ENCODE data around the gene KLHL22. TPM values are rescaled to one million over a fixed set of nuclear protein-coding genes. Genes with fewer than 3 reads are reported as not detected.

The KLHL22 gene
- total RNA-seq, 1 donor, result 29.6 TPM

DNA sequence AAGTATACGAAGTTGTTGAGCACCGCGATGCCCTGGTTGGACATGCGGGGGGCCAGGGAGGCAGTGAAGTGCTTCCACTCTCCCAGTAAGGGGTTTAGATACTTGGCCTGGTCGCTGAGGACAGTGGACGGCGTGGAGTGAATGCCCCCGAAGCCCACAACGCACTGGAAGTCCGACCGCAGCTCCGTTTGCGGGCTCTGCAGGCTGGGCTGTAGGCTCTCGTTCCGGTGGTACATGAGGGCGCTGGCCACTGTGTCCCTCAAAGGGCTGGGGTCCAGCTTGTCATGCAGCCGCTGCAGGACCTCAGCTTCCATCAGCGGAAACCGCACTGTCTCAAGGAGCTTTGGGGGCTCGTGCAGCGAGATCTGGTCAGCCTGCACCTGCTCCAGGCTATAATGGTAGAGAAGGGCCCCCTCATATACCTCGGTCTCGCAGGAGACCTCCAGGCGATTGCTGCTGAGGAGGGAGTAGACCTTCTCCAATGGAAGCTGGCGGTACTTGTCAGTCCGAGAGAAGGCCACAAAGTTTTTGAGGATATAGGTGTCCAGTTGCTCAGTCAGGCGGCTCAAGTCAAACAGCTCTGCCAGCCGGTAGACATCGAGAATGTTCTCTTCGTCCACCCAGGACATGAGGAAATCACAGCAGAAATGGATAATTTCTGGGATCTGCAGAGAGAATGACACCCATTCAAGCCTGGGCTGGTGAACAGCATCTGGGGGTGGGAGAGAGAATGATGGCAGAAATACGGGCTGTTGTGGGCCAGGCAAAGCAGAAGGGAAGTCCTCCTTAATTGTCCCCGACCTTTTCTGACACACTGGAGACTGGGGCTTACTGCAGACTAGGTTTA, 30.5 kb downstream of the KLHL22 start:
- no peak for DNase-seq (ENCODE audit: low read depth)
- TF ChIP-seq, protein P1, sequence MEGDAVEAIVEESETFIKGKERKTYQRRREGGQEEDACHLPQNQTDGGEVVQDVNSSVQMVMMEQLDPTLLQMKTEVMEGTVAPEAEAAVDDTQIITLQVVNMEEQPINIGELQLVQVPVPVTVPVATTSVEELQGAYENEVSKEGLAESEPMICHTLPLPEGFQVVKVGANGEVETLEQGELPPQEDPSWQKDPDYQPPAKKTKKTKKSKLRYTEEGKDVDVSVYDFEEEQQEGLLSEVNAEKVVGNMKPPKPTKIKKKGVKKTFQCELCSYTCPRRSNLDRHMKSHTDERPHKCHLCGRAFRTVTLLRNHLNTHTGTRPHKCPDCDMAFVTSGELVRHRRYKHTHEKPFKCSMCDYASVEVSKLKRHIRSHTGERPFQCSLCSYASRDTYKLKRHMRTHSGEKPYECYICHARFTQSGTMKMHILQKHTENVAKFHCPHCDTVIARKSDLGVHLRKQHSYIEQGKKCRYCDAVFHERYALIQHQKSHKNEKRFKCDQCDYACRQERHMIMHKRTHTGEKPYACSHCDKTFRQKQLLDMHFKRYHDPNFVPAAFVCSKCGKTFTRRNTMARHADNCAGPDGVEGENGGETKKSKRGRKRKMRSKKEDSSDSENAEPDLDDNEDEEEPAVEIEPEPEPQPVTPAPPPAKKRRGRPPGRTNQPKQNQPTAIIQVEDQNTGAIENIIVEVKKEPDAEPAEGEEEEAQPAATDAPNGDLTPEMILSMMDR (IDR thresholded peaks at IDR 0.05; ENCODE audit: insufficient read depth, low read length), result no peak
- H3K4me3 ChIP-seq (ENCODE audit: low read depth, low read length), result no peak overlapping the region

DNA sequence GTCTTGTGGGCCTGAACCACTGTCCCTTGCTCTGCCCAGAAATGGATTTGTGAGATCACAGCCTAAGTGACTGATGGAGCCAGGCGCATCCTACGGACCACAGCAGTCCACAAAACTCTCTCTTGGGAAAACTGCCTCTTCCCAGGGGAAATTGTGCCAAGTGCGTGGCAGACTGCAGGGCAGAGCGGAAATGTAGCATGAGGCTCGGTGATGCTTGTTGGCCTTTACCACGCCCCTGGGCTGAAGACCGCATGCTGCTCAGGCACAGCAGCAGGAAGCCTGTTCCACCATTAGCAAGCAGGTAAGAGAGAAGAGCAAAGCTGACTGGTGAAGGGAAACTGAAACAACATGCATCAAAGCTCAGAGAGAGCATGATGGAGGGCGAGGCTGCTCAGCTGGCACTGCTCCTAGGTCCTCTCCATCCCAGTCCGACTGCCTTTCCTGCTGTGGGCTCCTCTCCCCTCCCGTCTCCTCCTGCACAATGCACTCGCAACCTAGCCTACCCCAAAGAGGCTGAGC, 31.4 kb downstream of the KLHL22 start:
- TF ChIP-seq, protein P1 (IDR thresholded peaks at IDR 0.05; ENCODE audit: insufficient read depth, low read length), result no peak
- DNase-seq (ENCODE audit: low read depth), result no peak
- H3K4me3 ChIP-seq (ENCODE audit: low read depth, low read length), result no peak overlapping the region

DNA sequence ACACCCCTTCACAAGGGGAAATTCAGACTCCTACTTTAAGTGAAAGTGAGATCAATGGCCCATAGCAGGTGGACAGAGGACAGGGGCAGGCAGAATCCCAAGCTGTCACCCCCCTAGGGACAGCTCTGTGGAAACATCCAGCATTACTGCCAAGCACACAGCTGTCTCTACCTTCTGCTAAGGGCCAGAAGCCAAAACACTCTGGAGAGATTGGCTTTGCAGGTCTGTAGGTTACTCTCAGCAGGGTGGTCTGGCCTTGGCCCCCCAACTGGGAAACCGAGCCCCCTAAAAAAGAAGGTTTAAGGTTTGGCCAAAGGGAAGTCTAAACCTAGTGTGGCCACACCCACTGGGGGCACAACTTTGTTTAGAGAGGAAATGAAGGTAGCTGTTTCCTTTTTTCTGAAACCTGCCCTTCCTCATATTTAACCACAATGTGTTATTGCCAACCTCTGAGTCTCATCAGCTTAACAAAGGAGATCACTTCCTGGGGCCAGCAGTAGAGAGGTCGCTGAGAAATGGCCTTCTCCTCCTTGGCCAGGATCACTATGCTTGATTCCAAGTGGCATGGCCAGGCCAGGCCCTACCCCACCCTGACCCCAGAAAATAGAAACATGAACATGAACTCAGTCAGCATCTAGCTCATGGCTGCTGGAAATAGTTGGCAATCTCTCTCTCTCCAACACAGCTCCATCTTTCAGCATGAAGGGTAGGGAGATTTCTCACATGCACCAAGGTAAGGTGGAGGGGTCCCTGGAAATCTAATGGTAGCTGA, 32.1 kb downstream of the KLHL22 start:
- TF ChIP-seq, protein P1 (IDR thresholded peaks at IDR 0.05; ENCODE audit: insufficient read depth, low read length), result no peak

DNA sequence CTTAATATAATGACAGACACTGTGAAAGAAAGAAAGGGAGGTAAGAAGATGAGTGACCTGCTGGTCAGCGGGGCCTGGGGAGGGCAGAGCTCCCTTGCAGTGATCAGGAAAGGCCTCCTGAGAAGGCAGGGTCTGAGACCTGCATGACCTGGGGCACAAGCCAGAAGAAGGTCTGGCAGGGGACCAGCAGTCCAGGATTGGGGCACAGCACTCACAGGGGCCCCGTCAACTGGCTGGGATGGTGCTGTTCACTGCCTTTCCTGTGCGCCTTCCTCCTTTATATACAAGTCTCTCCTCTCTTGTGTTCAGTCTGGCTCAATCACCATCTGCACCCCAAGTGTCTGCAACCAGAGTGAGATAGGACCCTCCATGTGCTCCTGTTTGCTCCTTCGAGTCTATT, 35.7 kb downstream of the KLHL22 start:
- no peak for DNase-seq (ENCODE audit: low read depth)
- TF ChIP-seq, protein P1 (IDR thresholded peaks at IDR 0.05; ENCODE audit: insufficient read depth, low read length), result no peak
- no peak overlapping the region for H3K4me3 ChIP-seq (ENCODE audit: low read depth, low read length)

More for the DNA sequence above, 32.1 kb downstream of the KLHL22 start:
- DNase-seq (ENCODE audit: low read depth), result no peak
- H3K4me3 ChIP-seq (ENCODE audit: low read depth, low read length), result no peak overlapping the region

DNA sequence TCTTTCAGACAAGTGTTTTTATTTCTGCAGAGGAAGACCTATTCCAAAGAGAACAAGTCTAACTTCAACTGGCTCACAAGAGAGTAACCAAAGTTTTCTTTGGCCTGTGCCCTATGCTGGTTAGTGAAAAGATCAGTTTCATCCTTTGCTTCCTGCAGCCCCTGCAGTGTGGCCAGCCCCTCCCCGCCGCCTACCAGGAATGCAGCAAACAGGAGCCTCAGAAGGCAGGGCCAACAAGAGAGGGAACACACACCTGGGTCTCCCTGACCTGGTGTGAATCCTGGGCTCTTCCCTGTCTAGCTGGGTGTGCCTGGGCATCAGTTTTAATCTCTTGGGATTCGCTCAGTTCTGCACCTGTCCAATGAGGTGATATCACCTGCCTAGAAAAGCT, 36.4 kb downstream of the KLHL22 start:
- H3K4me3 ChIP-seq (ENCODE audit: low read depth, low read length), result no peak overlapping the region
- no peak for DNase-seq (ENCODE audit: low read depth)
- TF ChIP-seq, protein P1 (IDR thresholded peaks at IDR 0.05; ENCODE audit: insufficient read depth, low read length), result no peak

DNA sequence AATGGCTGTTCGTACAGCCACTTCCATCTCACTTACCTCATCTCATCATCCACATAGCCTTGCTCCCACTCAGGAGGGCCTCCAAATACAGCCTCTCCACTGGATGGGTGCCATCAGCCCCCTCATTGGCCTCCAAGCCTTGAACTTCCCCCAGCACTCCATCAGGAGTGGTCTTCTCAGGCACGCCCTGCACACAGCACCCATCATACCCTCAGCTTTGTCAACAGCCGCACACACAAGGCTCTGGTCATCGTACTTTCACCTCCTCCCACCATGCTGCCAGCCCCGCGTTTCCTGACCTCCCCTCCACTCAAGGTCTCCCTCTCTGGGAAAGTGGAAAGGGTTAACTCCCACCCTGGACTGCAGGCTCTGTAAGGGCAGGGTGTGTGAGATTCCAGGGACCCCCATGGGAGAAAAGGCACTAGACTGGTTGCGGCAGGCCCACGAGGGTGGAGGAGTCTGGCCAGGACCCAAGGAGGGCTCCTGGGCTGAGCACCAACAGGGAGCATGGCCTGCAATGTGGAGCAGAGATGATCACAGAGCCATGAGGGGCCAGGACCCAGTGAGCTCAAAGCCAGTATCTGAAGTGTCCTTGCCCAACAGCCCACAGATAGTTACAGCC, 37.0 kb downstream of the KLHL22 start:
- TF ChIP-seq, protein P1 (IDR thresholded peaks at IDR 0.05; ENCODE audit: insufficient read depth, low read length), result no peak
- DNase-seq (ENCODE audit: low read depth), result no peak
- H3K4me3 ChIP-seq (ENCODE audit: low read depth, low read length), result no peak overlapping the region
